Ectodermal cell (in vitro differentiated cells): ENCODE results near the gene CXCL6.
A peak's percentile ranks its signal among the peaks of the same experiment; 100 is the strongest.

ENCODE experiments used
- H3K27ac ChIP-seq: 2 replicates; pipeline ENCODE4 v1.7.0; 2013; ENCODE audit warnings: mild to moderate bottlenecking, low read depth, low read length; ENCODE audit not compliant: insufficient read depth, poor library complexity, severe bottlenecking
- H3K27me3 ChIP-seq: 2 replicates; pipeline ENCODE4 v1.7.0; 2013; ENCODE audit warnings: mild to moderate bottlenecking, low read length; ENCODE audit not compliant: insufficient read depth, control insufficient read depth, poor library complexity, severe bottlenecking
- H3K36me3 ChIP-seq: one replicate; pipeline ENCODE4 v1.7.0; 2013; ENCODE audit warnings: low read length; ENCODE audit not compliant: control insufficient read depth, insufficient read depth
- H3K4me1 ChIP-seq: one replicate; pipeline ENCODE4 v1.7.0; 2013; ENCODE audit warnings: low read length; ENCODE audit not compliant: control insufficient read depth, insufficient read depth
- H3K4me3 ChIP-seq: 2 replicates; pipeline ENCODE4 v1.7.0; 2013; ENCODE audit warnings: low read depth, low read length, control low read depth; ENCODE audit not compliant: insufficient read depth
- H3K9me3 ChIP-seq: 2 replicates; pipeline ENCODE4 v1.7.0; 2013; ENCODE audit warnings: mild to moderate bottlenecking, low read length, moderate library complexity; ENCODE audit not compliant: control insufficient read depth
- WGBS, 2 experiments: methylation state at CpG; one replicate each; pipeline ENCODE4 v1.1.7; 2013; ENCODE audit warnings: missing lambda C conversion rate in 2 of 2; 5-methylcytosine and 5-hydroxymethylcytosine counted together

Gene CXCL6

DNA sequence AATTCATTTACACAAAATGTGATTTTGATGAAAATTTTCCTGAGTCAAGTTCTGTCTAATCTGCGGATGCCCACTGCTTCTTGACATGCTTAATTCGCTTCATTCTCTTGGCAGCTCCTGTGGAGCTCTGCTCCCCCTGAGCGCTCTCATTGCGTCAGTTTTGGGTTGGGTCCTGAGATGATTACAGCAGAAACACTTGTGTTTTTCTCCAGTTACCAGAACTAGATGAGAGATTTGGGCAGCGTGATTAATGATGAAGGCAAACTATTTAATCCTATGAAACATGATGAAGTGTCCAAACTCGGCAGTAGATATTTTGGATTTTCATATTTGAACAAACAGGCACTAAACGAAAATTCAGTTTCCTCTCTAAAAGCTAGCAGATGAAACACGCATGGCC lies 28.5 kb downstream of the CXCL6 start:
- Histone ChIP-seq H3K36me3 (no peaks in the 10 kb centered on the region), H3K4me3 (no peak overlapping the region), H3K9me3 (no peaks in the 10 kb centered on the region), H3K27ac (no peak overlapping the region), H3K4me1 (no peaks in the 10 kb centered on the region), H3K27me3 (peaks cover 20% of the 10 kb centered on the region)
- 91 to 95% methylated on average over 8 of the region's 8 CpGs for WGBS, 2 experiments

DNA sequence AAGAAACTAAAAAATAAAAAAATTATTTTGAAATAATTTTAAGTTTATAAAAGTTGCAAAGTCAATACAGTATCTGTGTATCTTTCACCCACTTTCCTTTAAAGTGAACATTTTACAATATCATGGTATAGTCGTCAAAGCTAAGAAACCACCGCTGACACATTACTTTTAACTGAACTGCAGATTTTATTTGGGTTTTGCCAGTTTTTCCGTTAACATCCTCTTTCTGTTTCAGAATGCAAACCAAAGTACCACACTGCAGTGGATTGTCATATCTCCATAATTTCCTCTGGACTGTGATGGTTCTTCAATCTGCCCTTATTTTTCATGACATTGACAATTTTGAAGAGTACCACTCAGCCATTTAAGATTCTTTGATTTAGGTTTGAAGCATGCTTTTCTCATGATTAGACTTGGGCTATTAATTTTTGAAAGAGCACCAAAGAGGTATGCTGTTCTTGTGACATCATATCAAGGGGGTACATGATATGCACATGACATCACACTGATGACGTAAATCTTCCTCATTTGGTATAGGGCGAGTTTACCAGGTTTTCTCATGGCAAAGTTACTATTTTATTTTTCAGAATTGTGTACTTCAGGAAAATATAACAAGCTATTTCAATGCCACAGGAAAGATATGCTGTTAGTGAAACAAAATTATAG lies 29.1 kb downstream of the CXCL6 start:
- H3K36me3 ChIP-seq = no peaks in the 10 kb centered on the region
- no peak overlapping the region for H3K4me3 ChIP-seq
- H3K27ac ChIP-seq = no peak overlapping the region
- H3K27me3 ChIP-seq = peaks cover 26% of the 10 kb centered on the region
- no peaks in the 10 kb centered on the region for H3K9me3 ChIP-seq
- H3K4me1 ChIP-seq = no peaks in the 10 kb centered on the region
- 95 to 96% methylated on average over 5 of the region's 5 CpGs for WGBS, 2 experiments

DNA sequence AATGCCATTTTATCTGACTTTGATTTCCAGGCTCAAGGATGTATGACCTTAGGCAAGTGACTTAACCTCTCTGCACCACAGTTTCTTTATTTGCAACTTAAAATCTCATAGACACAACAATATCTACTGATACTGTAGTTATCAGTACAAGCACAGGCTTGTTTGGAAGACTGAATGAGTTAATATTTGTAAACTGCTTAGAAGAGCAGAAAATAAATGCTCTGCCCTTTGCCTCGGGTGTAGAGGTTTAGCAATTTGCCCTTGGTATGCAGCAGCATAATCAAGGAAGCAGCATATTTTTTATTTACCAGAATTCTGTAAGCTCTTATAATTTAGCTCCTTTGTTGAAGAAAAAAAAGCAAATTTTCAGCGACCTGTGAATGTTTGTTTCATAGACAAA lies 29.8 kb downstream of the CXCL6 start:
- 92 to 100% methylated on average over 1 to 2 of the region's 2 CpGs for WGBS, 2 experiments
- Histone ChIP-seq H3K36me3 (no peaks in the 10 kb centered on the region), H3K4me3 (no peak overlapping the region), H3K27ac (no peak overlapping the region), H3K27me3 (peaks cover 28% of the 10 kb centered on the region), H3K9me3 (no peaks in the 10 kb centered on the region), H3K4me1 (no peaks in the 10 kb centered on the region)

DNA sequence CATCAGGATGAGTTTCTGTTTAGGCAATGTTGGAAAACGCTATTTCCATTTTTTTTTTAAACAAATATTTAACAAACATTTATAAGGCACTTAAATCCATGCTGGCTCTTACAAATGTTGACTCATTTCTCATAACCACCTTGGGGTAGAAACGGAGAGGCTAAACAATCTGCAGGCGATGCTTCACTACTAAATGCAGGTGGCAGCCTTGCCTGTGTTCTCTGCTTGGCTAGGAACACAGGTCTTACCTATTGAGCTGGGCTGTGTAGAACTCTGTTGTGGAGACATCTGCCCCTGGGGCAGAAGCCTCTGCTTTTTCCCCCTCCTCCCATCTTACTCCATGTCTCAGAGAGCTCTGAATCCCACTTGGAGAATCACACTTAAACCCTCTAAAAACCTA lies 31.3 kb downstream of the CXCL6 start:
- WGBS, 2 experiments = 83 to 90% methylated on average over 2 to 3 of the region's 3 CpGs
- H3K9me3 ChIP-seq = no peaks in the 10 kb centered on the region
- no peaks in the 10 kb centered on the region for H3K4me1 ChIP-seq
- no peaks in the 10 kb centered on the region for H3K36me3 ChIP-seq
- no peak overlapping the region for H3K27ac ChIP-seq
- H3K4me3 ChIP-seq = no peak overlapping the region
- H3K27me3 ChIP-seq = peaks cover 28% of the 10 kb centered on the region

DNA sequence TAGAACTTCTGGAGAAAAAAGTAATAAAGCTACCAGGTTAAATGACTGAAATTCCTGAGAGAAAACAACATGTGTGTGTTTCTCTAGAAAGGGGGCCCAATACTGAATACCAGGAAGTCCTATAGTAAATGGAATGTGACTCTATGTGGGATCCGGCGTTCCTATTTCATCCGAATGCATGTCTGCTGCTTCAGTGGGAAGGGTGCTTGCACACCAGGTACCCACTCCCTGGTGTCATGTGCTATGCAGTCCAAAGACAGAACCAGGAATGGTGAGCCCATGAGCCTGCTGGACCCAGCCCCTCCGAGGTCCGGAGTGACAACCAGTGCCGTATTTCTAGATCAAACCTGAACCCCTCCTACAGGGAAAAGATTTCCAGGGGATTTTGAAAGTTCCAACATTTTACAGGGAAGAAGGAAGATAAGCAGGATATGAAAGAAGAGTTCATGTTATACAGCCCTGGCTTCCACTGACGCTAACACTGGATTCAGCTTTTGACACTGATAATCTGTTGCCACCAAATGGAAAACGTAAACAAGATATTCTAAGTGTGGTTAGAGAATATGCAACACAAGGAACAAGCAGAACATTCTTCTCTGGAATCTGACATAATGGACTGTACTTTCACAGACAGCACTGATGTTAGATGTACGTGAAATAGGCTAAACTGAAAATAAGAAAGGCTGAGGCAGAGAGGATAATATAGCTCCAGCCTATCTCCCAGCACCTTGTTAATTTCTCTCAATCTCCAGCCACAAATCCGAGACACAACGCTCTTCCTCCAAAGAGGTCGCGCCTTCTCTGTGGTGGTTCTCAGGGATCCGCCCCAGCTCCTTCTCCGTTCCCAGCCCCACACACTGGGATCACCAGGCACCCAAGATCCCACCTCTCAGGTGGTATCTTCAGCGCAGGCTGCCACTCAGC lies 32.0 kb downstream of the CXCL6 start:
- no peaks in the 10 kb centered on the region for H3K9me3 ChIP-seq
- H3K27ac ChIP-seq = no peak overlapping the region
- H3K36me3 ChIP-seq = no peaks in the 10 kb centered on the region
- peak overlapping the region; percentile 62 for H3K4me3 ChIP-seq
- no peaks in the 10 kb centered on the region for H3K4me1 ChIP-seq
- peaks cover 28% of the 10 kb centered on the region for H3K27me3 ChIP-seq
- WGBS, 2 experiments = 58 to 59% methylated on average over 15 to 16 of the region's 16 CpGs

DNA sequence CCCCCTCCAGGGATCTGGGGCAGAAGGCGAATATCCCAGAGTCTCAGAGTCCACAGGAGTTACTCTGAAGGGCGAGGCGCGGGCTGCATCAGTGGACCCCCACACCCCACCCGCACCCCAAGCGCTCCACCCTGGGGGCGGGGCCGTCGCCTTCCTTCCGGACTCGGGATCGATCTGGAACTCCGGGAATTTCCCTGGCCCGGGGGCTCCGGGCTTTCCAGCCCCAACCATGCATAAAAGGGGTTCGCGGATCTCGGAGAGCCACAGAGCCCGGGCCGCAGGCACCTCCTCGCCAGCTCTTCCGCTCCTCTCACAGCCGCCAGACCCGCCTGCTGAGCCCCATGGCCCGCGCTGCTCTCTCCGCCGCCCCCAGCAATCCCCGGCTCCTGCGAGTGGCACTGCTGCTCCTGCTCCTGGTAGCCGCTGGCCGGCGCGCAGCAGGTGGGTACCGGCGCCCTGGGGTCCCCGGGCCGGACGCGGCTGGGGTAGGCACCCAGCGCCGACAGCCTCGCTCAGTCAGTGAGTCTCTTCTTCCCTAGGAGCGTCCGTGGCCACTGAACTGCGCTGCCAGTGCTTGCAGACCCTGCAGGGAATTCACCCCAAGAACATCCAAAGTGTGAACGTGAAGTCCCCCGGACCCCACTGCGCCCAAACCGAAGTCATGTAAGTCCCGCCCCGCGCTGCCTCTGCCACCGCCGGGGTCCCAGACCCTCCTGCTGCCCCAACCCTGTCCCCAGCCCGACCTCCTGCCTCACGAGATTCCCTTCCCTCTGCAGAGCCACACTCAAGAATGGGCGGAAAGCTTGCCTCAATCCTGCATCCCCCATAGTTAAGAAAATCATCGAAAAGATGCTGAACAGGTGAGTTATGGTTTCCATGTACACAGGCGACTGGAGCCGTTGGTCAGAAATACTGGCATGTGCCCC lies 32.9 kb downstream of the CXCL6 start, which contains the start of gene CXCL1:
Gene CXCL1, plus strand, starts transcription at position 264 of the 926 bp plus-strand sequence. Its CDS starts 78 bp downstream, at position 342.
- Histone ChIP-seq H3K27me3 (peaks cover 28% of the 10 kb centered on the region), H3K36me3 (no peaks in the 10 kb centered on the region), H3K4me1 (no peaks in the 10 kb centered on the region), H3K27ac (no peak within 1 kb of the TSS), H3K9me3 (no peaks in the 10 kb centered on the region), H3K4me3 (peak within 1 kb of the TSS; percentile 62)
- WGBS, 2 experiments = 8 to 9% methylated on average over 61 of the region's 61 CpGs

DNA sequence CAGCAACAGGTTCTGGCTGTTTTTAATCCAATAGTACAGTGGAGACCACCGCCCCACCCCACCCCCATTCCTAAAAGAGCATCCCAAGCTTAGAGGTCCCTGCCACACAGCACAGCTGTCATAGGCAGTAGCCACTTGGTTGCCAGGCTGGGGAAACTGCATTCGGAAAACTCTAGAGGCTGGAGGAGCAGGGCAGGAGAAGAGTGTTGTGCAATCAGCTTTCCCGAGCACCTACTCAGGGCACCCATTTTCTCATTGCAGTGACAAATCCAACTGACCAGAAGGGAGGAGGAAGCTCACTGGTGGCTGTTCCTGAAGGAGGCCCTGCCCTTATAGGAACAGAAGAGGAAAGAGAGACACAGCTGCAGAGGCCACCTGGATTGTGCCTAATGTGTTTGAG lies 33.8 kb downstream of the CXCL6 start:
- Histone ChIP-seq H3K36me3 (no peaks in the 10 kb centered on the region), H3K27ac (no peak overlapping the region), H3K4me1 (no peaks in the 10 kb centered on the region), H3K27me3 (peaks cover 28% of the 10 kb centered on the region), H3K4me3 (no peak overlapping the region), H3K9me3 (no peaks in the 10 kb centered on the region)
- WGBS, 2 experiments = 79 to 88% methylated on average over 3 of the region's 3 CpGs

DNA sequence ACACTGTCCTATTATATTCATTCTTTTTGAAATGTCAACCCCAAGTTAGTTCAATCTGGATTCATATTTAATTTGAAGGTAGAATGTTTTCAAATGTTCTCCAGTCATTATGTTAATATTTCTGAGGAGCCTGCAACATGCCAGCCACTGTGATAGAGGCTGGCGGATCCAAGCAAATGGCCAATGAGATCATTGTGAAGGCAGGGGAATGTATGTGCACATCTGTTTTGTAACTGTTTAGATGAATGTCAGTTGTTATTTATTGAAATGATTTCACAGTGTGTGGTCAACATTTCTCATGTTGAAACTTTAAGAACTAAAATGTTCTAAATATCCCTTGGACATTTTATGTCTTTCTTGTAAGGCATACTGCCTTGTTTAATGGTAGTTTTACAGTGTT lies 34.3 kb downstream of the CXCL6 start:
- Histone ChIP-seq H3K36me3 (no peaks in the 10 kb centered on the region), H3K27ac (no peak overlapping the region), H3K4me3 (no peak overlapping the region), H3K4me1 (no peaks in the 10 kb centered on the region), H3K9me3 (no peaks in the 10 kb centered on the region), H3K27me3 (peaks cover 28% of the 10 kb centered on the region)
- WGBS, 2 experiments = 92 to 94% methylated on average over 1 of the region's 1 CpG

DNA sequence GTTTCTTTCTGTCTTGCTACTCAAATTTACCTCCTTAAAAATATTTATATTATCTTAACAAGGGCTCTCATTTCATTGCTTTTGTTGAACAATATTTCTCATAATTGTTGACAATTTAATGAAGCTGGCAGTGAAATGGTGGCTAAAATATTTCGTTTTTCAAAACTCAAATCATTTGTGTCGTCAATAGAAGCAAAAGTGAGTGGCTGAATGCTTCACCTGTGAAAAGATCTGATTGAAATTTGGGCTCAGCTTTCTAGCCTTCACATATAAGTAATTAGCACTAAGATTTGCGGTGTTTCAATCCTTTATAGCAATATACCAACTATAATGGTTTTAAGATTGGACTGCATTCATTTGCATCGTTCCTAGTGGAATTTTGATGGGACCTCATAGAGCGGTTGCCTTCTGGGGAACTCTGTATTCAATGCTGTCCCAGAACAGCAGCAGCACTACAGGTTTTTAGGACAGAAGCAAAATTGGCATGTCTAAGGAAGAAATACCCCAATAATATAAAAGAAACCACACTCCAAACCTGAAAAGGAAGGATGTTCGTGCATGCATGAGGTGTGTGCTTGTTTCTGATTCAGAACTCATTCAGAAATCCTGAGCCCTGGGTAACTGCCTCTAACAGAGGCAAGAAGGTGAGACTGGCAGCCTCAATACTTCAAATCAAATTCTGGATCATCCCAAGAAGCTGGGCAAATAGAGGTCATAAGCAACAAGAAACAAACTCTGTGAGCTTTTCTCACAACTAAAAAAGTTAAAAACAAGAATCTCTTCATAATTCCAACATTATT lies 35.2 kb downstream of the CXCL6 start:
- no peak overlapping the region for H3K27ac ChIP-seq
- 91 to 95% methylated on average over 6 of the region's 6 CpGs for WGBS, 2 experiments
- no peaks in the 10 kb centered on the region for H3K9me3 ChIP-seq
- H3K27me3 ChIP-seq = peaks cover 28% of the 10 kb centered on the region
- H3K4me3 ChIP-seq = no peak overlapping the region
- no peaks in the 10 kb centered on the region for H3K36me3 ChIP-seq
- H3K4me1 ChIP-seq = no peaks in the 10 kb centered on the region
